NCI-H2081 treated with DMSO at 0.1 percent for 48 hours (cell line): Measurements from ENCODE around the gene TPPP.

ENCODE experiments used
- DNase-seq: peaks from one replicate; lab custom pipeline; 2025; lab: John Stamatoyannopoulos, UW

The TPPP gene

GRCh38 chr5:677131-678101, 15.7 kb downstream of the TPPP start:
- no peak for DNase-seq

- DNase-seq, result no peak
Observed at GRCh38 chr5:676699-677076, 16.5 kb downstream of the TPPP start.

GRCh38 chr5:675871-676698, 17.1 kb downstream of the TPPP start:
- no peak for DNase-seq

GRCh38 chr5:675111-675870, 17.9 kb downstream of the TPPP start:
- no peak for DNase-seq

- no peak for DNase-seq
Observed at GRCh38 chr5:674630-675011, 18.5 kb downstream of the TPPP start.

GRCh38 chr5:673831-674629, 19.1 kb downstream of the TPPP start:
- DNase-seq, result no peak

- no peak for DNase-seq
Observed at GRCh38 chr5:673161-673830, 19.9 kb downstream of the TPPP start.

GRCh38 chr5:672329-673160, 20.6 kb downstream of the TPPP start:
- peak; percentile 97 for DNase-seq

- no peak for DNase-seq
Observed at GRCh38 chr5:671459-672328, 21.5 kb downstream of the TPPP start.

GRCh38 chr5:670396-671270, 22.5 kb downstream of the TPPP start:
- no peak for DNase-seq

- no peak for DNase-seq
Observed at GRCh38 chr5:669842-670395, 23.2 kb downstream of the TPPP start.

GRCh38 chr5:669111-669841, 23.9 kb downstream of the TPPP start:
- no peak for DNase-seq

- no peak for DNase-seq
Observed at GRCh38 chr5:668283-668995, 24.7 kb downstream of the TPPP start.

- no peak for DNase-seq
Observed at GRCh38 chr5:666816-667498, 26.2 kb downstream of the TPPP start.

- DNase-seq, result no peak
Observed at GRCh38 chr5:665956-666711, 27.0 kb downstream of the TPPP start.
